HEK293T (cell line): ENCODE data around the gene MYH10.

ENCODE experiments used
- HDGF ChIP-seq: fragments of 450-650 bp; IDR thresholded peaks from 2 replicates; pipeline ENCODE4 v1.6.1; 2017; ENCODE audit warnings: antibody characterized with exemption, borderline replicate concordance
- L3MBTL2 ChIP-seq: fragments of 450-650 bp; conservative IDR thresholded peaks from 2 replicates; pipeline ENCODE4 v1.6.1; 2016; ENCODE audit warnings: mild to moderate bottlenecking
- NFRKB ChIP-seq: fragments of 450-650 bp; IDR thresholded peaks from 2 replicates; pipeline ENCODE4 v1.6.1; 2016; ENCODE audit warnings: mild to moderate bottlenecking, moderate library complexity

GRCh38 chr17:8436844-8437171, 193.7 kb downstream of the MYH10 start:
- no peak for TF ChIP-seq NFRKB
- no peak for TF ChIP-seq L3MBTL2
- no peak for TF ChIP-seq HDGF
